ENCODE data around the gene CDK5RAP2.

DNA sequence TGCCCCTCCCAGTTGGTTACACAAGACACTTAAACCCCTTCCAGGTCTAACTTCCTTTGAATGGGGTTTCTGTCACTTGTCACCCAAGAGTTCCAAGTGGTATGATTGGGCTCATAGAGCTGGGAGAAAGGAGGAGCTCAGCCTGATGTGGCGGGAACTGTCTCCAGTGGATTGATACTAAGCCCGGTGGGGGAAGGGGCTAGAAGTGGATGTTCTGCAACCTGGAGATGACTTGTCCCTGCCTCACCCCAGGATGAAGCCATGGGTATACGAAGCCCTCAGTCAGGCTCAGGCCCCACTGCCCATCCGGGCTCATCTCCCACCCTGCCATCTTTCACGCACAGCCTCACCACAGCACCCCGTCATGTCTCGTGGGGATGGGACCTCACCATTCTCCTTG is 203.9 kb downstream of the CDK5RAP2 start:
- TF ChIP-seq CHD2 (IDR thresholded peaks at IDR 0.05; ENCODE audit: borderline replicate concordance, low read depth, low read length) (no peak), ATF7 (IDR thresholded peaks at IDR 0.05; ENCODE audit: low read depth) (no peak), ZNF274 (IDR thresholded peaks at IDR 0.05; ENCODE audit: insufficient read depth, insufficient read length) (no peak), HDGF (IDR thresholded peaks at IDR 0.05) (no peak), SPI1 (IDR thresholded peaks at IDR 0.05; ENCODE audit: borderline replicate concordance, insufficient read depth, low read depth, low read length) (no peak), POLR2AphosphoS5 (IDR thresholded peaks at IDR 0.05; ENCODE audit: low read length) (no peak), POLR2A (IDR thresholded peaks at IDR 0.05; ENCODE audit: low read depth, low read length) (no peak), ATF2 (IDR thresholded peaks at IDR 0.05; ENCODE audit: low read length) (no peak), KDM1A (IDR thresholded peaks at IDR 0.05; ENCODE audit: borderline replicate concordance) (no peak), ATF3 (IDR thresholded peaks at IDR 0.05; ENCODE audit: borderline replicate concordance, extremely low read depth, low read depth, low read length) (no peak)
- TF ChIP-seq, protein P1, sequence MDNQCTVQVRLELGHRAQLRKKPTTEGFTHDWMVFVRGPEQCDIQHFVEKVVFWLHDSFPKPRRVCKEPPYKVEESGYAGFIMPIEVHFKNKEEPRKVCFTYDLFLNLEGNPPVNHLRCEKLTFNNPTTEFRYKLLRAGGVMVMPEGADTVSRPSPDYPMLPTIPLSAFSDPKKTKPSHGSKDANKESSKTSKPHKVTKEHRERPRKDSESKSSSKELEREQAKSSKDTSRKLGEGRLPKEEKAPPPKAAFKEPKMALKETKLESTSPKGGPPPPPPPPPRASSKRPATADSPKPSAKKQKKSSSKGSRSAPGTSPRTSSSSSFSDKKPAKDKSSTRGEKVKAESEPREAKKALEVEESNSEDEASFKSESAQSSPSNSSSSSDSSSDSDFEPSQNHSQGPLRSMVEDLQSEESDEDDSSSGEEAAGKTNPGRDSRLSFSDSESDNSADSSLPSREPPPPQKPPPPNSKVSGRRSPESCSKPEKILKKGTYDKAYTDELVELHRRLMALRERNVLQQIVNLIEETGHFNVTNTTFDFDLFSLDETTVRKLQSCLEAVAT (IDR thresholded peaks at IDR 0.05) = no peak
- TF ChIP-seq, protein P2, sequence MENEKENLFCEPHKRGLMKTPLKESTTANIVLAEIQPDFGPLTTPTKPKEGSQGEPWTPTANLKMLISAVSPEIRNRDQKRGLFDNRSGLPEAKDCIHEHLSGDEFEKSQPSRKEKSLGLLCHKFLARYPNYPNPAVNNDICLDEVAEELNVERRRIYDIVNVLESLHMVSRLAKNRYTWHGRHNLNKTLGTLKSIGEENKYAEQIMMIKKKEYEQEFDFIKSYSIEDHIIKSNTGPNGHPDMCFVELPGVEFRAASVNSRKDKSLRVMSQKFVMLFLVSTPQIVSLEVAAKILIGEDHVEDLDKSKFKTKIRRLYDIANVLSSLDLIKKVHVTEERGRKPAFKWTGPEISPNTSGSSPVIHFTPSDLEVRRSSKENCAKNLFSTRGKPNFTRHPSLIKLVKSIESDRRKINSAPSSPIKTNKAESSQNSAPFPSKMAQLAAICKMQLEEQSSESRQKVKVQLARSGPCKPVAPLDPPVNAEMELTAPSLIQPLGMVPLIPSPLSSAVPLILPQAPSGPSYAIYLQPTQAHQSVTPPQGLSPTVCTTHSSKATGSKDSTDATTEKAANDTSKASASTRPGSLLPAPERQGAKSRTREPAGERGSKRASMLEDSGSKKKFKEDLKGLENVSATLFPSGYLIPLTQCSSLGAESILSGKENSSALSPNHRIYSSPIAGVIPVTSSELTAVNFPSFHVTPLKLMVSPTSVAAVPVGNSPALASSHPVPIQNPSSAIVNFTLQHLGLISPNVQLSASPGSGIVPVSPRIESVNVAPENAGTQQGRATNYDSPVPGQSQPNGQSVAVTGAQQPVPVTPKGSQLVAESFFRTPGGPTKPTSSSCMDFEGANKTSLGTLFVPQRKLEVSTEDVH (IDR thresholded peaks at IDR 0.05; ENCODE audit: low read depth, partially characterized antibody) = no peak
- TF ChIP-seq, protein P3, sequence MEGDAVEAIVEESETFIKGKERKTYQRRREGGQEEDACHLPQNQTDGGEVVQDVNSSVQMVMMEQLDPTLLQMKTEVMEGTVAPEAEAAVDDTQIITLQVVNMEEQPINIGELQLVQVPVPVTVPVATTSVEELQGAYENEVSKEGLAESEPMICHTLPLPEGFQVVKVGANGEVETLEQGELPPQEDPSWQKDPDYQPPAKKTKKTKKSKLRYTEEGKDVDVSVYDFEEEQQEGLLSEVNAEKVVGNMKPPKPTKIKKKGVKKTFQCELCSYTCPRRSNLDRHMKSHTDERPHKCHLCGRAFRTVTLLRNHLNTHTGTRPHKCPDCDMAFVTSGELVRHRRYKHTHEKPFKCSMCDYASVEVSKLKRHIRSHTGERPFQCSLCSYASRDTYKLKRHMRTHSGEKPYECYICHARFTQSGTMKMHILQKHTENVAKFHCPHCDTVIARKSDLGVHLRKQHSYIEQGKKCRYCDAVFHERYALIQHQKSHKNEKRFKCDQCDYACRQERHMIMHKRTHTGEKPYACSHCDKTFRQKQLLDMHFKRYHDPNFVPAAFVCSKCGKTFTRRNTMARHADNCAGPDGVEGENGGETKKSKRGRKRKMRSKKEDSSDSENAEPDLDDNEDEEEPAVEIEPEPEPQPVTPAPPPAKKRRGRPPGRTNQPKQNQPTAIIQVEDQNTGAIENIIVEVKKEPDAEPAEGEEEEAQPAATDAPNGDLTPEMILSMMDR (IDR thresholded peaks at IDR 0.05 in 2 of 3, conservative IDR thresholded peaks at IDR 0.05 in 1 of 3; ENCODE audit: control insufficient read depth in 2 of 3, extremely low read depth in 1 of 3, insufficient read depth in 1 of 3, low read depth in 3 of 3, low read length in 3 of 3) = no peak
- TF ChIP-seq, protein P4, sequence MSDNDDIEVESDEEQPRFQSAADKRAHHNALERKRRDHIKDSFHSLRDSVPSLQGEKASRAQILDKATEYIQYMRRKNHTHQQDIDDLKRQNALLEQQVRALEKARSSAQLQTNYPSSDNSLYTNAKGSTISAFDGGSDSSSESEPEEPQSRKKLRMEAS (IDR thresholded peaks at IDR 0.05; ENCODE audit: low read depth, low read length) = no peak
